Kidney glomerular epithelial cell (primary cell): ENCODE results near the gene GJD4.

Source experiments
- DNase-seq: peaks from one replicate; lab custom pipeline; 2025; lab: John Stamatoyannopoulos, UW

GJD4 gene

DNA sequence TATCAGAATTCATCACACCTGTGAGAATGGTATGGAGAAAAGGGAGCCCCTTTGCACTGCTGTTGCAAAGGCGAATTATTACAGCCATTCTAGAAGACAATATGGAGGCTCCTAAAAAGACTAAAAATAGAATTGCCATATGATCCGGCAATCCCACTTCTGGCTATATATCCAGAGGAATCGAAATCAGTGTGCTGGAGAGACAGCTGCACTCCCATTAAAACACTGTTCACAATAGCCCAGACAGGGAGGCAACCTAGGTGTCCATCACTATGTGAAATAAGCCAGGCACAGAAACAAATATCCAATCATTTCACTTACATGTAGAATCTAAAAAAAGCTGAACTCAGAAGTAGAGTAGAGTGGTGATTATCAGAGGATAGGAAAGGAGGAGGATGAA, 26.0 kb upstream of the GJD4 start:
- no peak for DNase-seq

DNA sequence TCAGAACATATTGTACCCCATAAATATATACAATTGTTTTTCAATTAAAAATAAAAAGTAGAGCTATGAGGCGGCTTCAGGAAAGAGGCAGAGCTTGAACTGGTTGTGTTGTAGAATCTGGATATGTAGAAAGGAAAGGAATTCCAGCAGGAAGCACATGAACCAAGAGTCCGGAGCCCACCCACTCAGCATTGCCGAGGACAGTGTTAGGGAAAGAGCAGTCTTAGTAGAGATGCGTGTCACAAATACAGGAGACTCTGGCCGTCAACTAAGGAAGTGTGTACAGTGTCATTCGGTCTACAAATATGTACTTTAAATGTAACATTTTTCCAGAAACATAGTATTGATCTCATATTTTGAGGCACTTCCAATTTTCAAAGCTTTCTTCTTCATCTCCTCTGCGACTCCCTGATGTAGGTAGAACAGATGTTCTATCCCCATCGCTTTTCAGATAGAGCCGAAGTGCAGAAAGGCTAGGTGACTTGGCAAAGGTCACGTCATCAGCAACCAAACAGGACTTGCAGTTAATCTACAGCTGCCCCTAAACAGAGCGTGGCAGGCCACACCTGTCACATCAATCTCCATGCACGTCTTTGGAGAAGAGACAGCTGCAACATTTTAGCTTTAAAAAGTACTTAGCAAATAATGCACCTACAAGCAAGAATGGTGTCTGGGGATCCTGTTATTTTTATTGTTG, 25.3 kb upstream of the GJD4 start:
- no peak for DNase-seq

DNA sequence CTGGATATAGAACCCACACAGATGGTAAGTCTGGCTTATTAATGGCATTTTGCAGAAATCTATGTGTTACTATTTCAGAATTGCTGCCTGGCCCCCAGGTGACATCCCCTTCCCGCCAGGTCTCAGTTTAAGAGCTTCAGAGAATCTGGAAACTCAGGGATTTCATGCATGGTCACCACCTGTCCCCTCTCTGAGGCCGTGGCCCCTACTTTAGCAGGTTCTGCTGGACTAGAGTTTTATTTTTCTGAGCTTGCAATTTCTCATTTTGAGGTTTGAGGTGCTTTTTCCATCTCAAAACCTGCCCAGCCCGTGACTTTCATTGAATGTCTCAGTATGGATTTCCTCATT, 24.7 kb upstream of the GJD4 start:
- no peak for DNase-seq

DNA sequence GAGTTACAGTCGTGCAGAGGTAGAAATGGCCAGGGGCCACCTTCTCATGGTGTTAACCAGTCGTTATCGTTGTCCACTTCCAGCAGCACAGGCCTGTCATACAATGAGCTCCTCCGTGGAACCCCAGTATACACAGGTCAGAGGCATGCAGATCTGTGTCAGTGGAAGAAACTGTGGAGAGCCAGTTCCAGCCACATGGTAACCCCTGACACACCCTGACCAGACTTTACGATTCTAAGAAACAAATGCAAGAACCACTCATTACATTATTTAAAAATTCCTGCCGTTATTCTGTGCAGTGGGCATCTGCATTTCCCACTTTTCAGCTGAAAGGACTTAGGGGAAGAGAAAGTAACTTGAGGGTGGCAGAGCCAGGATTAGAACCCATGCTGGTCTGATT, 23.5 kb upstream of the GJD4 start:
- DNase-seq, result no peak

DNA sequence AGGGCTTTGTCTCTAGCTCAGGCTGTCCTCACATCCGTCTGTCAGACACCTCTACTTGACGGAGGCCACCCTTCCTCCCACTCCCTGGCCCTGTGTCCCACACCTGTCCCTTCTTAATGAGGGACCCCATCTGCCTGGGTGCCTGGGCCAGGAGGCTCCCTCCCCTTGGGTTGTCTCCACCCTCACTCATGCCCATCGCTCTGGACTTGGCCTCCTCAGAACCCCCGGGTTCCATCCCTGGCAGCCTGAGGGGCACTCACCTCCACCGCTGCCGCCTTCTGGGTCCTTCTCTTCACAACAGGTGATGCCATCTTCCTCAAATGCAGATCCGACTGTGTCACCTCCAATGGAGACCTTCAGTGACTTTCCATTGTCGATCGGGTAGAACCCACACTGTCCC, 20.2 kb upstream of the GJD4 start:
- DNase-seq, result no peak

DNA sequence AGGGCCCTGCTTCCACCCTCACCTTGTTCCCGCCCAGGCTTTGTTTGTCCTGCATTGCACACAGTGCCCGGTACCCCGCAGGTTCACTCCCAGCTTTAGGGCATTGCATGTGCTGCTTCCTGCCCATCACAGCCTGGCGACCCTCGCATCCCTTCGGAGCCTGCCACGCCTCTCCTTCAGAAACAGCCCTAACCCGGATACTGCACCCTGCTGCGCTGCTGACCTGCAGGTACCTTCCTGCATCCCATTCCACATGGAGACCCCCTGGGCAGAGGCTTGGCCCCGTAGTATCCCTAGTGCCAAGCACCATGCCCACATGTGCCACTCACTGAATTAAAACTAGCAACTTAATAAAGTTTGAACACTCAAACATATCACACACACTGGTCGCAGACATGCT, 19.8 kb upstream of the GJD4 start:
- DNase-seq, result no peak

DNA sequence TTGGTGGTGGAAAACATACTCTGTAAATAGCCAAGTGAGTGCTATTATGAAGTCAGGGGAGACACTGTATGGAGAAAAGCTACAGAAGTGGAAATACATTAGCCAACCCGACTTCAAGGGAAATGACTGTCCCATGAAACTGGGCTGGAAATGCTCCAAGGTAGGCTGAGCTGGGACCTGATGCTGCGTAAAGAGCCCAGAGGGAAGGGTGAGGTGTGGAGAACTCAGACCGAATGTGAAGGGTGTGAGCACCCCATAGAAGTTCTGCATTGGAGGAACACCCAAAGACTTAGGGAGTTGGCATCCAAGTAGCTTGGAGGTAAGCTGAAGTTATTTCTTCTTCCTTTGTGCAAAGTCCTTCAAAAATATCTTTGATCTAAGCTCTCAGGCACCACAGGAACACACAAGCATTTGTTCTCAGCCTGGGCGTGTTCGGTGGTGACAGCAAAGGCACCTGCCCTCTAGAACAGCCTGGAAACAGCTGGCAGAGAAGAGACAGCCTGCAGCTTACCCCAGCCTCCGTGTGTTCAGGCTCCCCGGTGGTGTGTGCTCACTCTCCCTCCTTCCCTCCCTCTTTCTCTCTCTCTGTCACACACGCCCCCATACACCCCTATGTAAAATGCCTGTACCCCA, 19.1 kb upstream of the GJD4 start:
- no peak for DNase-seq

DNA sequence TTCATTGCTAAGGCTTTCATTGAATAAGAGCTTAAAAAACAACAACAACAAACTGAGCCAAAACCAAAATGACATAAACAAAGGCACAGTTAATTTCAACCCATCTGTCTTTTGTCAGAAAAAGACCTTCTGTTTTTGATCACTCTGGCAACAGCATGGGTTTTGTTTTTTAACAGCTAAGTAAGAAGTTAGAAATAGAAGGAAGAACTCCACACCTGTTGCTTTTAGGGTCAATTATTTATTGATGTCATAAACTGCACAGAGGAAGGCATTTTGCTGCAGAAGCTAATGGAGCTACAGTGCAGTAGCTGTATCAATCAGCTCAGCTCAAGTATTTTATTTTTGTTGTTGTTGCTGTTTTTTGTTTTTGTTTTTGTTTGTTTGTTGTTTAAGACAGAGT, 16.3 kb upstream of the GJD4 start:
- DNase-seq, result no peak

DNA sequence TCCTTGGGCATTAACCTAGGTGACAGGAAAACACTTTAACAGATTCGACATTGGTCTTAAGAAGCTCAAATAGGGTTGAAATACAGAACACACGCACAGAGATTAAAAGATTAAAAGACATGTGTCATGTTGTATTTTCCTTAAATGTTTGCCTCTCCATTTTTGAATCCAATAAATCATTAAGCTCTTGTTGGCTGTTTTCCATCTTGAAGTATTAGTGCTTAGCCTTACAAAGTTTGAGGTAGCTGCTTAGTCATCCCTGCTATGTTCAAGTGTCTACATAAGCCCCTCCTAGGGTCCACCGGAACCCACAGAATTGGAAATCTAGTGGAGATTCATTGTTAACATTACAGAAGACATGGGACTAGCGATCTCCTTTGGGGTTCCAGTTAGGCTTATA, 12.7 kb upstream of the GJD4 start:
- DNase-seq, result no peak

DNA sequence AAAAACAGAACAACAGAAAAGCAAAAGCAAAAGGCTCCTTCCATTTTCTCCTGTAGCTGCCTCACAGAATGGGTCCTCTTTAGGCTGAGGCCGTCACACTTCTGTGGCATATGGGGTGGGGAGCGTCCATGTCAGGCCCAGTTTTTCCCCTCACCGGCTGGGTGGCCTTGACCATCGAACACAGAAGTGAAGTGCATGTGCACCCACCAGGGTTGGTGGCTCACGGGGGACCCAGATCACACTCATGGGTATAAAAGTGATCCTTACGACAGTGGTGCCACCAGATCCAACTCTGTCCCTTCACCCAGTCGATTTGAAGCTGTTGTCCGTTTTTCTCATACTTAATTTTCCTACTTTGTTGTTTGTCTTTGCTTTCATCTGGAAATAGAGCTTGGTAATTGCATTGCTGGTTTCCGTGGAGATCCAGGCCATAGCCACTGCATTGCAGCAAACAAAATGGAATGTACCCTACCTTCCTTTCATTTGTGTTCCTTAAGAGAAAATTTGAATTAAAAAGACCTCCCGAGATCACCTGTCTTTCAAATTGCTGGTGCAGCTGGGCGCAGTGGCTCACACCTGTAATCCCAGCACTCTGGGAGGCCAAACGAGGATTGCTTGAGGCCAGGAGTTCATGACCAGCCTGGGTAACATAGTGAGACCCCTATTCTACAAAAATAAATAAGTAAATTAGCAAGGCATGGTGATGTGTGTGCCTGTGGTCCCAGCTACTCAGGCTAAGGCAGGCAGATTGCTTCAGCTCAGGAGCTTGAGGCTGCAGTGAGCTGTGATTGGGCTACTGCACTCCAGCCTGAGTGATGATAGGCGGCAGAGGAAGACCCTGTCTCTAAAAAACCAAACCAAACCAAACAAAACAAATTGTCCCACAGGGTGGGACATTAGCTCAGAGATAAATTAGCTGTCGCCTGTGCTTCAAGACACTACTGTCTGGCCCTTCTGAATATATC, 10.7 kb upstream of the GJD4 start:
- DNase-seq, result no peak

DNA sequence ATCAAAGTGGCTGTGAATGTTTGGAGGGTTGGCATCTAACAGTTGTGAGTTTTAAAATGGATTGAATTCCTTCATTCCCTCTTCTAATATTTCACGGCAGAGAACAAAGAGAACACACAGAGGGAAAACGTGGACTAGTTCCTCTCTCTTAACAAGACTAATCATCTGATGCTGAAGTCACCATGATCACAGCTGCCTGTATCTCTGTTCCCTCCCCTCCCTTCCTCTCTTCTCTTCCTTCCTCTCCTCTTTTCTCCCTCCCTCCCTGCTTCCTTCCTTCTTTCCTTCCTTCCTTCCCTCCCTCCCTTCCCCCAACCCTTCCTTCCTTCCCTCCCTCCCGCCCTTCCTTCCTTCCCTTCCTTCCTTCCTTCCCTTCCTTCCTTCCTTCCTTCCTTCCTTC, 10.0 kb upstream of the GJD4 start:
- DNase-seq, result no peak

DNA sequence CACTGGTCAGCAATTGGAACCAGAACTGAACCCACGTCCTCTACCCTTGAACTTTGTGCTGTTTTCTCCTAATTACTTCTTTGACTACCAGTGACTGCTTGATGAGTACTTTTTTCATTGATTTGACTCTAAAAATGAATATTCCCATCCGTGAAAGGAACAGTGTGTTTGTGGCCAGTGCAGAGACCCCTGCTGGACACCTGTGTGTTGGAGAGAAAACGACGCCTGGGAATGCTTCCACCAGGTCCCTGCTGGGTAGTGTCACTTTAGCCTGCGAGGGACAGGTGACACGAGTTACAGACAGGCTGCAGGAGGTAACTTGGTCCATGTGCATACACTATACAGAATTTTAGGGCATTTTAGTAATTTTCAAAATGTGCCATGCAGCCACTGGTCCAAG, 6.8 kb upstream of the GJD4 start:
- no peak for DNase-seq

DNA sequence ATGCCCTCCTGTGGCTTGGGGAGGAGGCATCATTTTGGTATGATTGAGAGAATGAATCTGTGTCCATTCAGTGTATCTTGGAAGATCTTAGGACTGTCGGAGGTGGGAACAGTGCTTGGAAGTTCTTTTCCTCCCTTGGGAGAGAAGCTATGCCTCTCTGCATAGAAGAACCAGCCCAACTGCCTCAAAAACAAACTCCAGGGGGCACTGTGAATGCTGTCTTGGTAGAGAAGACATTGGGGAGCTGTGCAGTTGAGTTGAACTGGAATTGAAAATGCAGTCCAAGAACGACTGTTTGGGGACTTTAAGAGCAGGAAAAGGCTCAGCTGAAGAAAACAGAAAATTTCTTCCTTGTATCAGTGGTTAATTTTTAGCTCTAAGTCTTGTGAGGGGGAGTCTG, 4.9 kb upstream of the GJD4 start:
- DNase-seq, result no peak

DNA sequence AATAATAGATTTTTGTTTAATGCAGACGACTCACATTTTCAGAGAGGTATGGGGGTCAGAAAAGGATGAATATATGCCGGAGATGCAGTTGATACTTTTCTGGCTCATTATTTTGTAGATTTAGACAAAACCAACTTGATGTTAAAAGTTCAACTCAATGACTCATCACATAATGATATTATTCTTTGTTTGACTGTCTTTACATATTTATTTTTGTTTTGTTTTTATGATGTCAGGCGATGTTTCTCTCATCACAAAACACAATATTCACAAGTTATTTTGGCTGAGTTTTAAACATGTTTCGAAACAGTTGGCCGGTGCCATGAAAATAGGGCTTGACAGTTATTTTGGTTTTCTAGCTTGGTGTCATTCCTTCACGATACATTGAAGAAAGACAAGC, 1.3 kb downstream of the GJD4 start:
- no peak for DNase-seq

DNA sequence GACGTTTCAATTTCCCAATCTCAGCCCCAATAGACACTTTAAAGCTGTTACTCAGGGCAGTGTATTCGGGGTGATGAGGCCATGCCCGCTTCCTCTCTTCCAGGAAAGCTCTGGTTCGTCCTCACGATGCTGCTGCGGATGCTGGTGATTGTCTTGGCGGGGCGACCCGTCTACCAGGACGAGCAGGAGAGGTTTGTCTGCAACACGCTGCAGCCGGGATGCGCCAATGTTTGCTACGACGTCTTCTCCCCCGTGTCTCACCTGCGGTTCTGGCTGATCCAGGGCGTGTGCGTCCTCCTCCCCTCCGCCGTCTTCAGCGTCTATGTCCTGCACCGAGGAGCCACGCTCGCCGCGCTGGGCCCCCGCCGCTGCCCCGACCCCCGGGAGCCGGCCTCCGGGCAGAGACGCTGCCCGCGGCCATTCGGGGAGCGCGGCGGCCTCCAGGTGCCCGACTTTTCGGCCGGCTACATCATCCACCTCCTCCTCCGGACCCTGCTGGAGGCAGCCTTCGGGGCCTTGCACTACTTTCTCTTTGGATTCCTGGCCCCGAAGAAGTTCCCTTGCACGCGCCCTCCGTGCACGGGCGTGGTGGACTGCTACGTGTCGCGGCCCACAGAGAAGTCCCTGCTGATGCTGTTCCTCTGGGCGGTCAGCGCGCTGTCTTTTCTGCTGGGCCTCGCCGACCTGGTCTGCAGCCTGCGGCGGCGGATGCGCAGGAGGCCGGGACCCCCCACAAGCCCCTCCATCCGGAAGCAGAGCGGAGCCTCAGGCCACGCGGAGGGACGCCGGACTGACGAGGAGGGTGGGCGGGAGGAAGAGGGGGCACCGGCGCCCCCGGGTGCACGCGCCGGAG, 2.6 kb downstream of the GJD4 start:
- DNase-seq, result no peak

DNA sequence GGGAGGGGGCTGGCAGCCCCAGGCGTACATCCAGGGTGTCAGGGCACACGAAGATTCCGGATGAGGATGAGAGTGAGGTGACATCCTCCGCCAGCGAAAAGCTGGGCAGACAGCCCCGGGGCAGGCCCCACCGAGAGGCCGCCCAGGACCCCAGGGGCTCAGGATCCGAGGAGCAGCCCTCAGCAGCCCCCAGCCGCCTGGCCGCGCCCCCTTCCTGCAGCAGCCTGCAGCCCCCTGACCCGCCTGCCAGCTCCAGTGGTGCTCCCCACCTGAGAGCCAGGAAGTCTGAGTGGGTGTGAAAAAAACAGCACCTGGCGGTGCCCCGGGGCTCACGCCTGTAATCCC, 3.2 kb downstream of the GJD4 start:
- DNase-seq, result no peak

DNA sequence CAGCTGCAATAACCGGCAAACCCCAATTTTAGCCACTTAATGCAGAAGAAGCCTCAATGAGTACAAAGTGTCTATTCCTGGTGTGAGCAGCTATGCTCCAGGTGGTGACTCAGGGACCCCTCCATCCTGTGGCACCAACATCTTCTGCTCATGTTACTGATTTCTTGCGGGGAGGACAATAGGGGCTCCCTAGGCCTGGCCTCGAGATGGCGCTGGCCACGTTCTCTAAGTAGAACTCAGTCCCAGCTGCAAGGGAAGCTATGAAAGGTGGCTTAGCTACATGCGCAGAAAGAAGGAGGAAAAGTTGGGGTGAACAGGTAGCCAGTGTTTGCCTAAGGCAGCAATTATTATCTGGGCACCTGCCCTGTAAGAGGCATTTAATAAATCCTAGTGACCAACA, 6.6 kb downstream of the GJD4 start:
- DNase-seq, result no peak

DNA sequence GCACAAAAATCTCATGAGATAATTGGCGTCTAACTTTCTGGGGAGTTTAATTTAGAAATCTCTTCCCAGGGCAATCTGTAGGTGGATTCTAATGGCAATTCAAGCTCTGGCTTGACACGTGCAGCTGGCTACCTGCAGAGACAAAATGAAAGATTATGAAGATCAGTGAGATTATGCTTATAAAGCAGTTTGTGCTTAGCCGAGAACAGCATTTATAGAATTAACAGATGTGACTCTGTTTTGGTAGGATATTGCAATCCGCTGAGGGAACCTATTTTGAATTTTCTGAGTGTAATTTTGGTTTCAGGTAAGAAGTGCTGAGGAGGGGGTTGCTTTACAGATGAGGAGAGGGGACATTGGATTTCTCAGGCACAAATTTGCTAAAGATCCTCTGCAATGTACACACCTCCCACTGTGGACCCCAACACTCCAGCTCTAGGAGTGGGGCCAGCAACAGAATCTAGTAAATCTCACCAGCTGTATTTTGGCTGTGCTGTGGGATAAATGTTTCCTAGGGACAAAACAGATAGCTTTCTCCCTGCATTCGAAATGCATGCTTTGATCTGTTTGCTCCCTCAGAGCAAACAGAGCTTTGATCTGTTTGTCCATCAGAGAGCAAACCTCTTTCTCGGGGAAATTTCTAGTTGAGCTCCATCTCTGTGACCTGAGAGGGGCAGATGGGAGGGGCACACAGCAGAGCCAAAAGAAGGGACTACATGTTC, 7.4 kb downstream of the GJD4 start:
- no peak for DNase-seq

DNA sequence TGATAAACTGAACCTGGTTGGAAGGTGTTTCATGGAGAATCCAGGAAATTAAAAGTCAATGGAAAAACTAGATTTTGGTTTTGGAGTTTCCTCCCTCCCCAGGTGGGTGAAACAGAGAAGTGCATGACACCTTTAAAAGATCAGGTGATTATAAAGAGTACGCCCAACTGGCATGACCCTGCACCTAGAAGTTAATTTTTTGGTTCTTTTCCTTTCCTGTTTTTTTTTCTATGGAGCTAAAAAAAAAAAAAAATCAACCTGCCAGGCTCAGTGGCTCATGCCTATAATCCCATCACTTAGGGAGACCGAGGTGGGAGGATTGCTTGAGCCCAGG, 7.9 kb downstream of the GJD4 start:
- DNase-seq, result no peak

DNA sequence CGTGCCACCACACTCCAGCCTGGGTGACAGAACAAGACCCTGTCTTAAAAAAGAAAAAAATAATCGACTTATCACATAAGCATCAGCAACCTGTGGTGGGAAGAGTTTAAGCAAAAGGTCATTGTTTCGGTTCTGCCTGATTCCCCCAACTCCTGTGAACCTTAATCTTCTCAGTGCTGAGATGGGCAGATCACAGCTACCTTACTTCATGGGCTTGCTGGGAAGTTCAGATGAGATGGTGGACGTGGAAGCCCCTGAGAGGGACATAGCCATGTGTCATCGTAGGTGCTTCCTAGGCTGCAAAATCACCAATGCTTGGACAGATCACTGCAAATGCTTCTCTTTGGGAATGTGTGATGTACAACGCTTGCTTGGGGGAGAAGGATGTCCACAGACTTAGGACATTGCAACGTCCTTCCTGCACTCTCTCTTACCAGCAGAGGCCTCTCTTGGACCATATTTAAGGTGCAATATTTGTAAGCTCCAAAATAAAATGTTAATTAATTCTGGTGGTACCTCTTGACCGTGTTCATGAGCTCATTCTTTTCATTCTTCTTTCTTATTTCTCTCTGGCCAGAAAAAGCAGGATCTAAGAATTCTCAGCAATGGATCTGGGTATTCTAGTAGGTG, 8.6 kb downstream of the GJD4 start:
- DNase-seq, result no peak

DNA sequence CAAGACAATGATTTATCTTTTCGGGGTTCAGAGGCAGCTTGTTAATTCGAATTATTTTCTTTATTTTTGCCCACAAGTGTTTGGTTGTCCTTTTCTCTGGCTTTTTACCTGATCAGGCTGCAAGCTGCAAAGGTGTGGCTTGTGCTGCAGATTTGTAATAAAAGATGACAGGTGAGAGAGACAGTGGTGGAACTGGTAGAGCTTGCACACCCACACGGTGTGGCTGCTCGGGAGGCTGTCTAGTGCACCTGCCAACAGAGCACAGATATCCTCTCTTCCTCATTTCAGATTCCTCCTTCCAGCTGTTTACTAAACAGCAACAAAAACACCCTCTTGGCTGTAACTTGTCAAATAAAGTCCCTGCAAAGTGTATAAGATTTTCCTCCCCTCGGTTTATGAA, 9.2 kb downstream of the GJD4 start:
- no peak for DNase-seq
